Breast epithelium (tissue), 3 donors: ENCODE data around the gene ELF3.

Experiments
- CTCF ChIP-seq, 3 donors: fragments of 450-650 bp; IDR thresholded peaks; one replicate each; pipeline ENCODE4 v1.5.1; 2016 to 2017; ENCODE audit warnings: antibody characterized with exemption in 3 of 3, mild to moderate bottlenecking in 3 of 3, moderate library complexity in 3 of 3
- POLR2A ChIP-seq: fragments of 450-650 bp; IDR thresholded peaks from one replicate; pipeline ENCODE4 v1.6.1; 2016; ENCODE audit warnings: antibody characterized with exemption, mild to moderate bottlenecking, moderate library complexity
- POLR2AphosphoS5 ChIP-seq, 3 donors: sonication (generic); formaldehyde crosslinking; IDR thresholded peaks; one replicate each; pipeline ENCODE4 v1.6.1; 2017; ENCODE audit warnings: antibody characterized with exemption in 3 of 3

- TF ChIP-seq CTCF (IDR thresholded peaks at IDR 0.05) (no peak), POLR2A (no peak), POLR2AphosphoS5 (IDR thresholded peaks at IDR 0.05) (peak; percentile 6 to 38 (median 35))
Measured at GRCh38 chr1:202018468-202019234, 8.3 kb downstream of the ELF3 start.
